Naive thymus-derived CD4-positive, alpha-beta T cell (primary cell): ENCODE measurements around the gene TCF7L2. TPM values are rescaled to one million over a fixed set of nuclear protein-coding genes. Genes with fewer than 3 reads are reported as not detected.

Experiments
- ATAC-seq: fragments of 150-1000 bp; cut with Tn5 transposase; 2 replicates; pipeline ENCODE4 v1.10.0; 2021; ENCODE audit warnings: mild to moderate bottlenecking, moderate library complexity
- CTCF ChIA-PET: fragments of 350-600 bp; sonication (Branson Sonifier 250); formaldehyde crosslinking; loops from one replicate; lab custom pipeline; 2021; ENCODE audit warnings: antibody characterized with exemption; lab: Charles Lee
- POLR2A ChIA-PET: fragments of 350-600 bp; sonication (Branson Sonifier 250); formaldehyde crosslinking; loops from one replicate; lab custom pipeline; 2021; ENCODE audit warnings: antibody characterized with exemption, inconsistent platforms; lab: Charles Lee
- DNase-seq, 9 donors: peaks; one replicate each; pipeline versions ENCODE4 v3.0.0 to v3.0.0-alpha.2; 2020 to 2022; ENCODE audit warnings: mixed read lengths in 1 of 9
- H3K27ac ChIP-seq: one replicate; pipeline ENCODE4 v1.7.0; 2013; ENCODE audit warnings: mild to moderate bottlenecking, low read depth, low read length, moderate library complexity
- H3K27me3 ChIP-seq, 2 donors: one replicate each; pipeline ENCODE4 v1.7.0; 2013; ENCODE audit warnings: low read length in 2 of 2, mild to moderate bottlenecking in 2 of 2, moderate library complexity in 2 of 2; ENCODE audit not compliant: control insufficient read depth in 2 of 2, insufficient read depth in 2 of 2
- H3K36me3 ChIP-seq, 3 experiments: 1 replicate in 2 of 3; 2 replicates in 1 of 3; pipeline ENCODE4 v1.7.0; 2013; ENCODE audit warnings: low read length in 3 of 3, mild to moderate bottlenecking in 3 of 3, moderate library complexity in 1 of 3; ENCODE audit not compliant: insufficient read depth in 3 of 3, control insufficient read depth in 2 of 3
- H3K4me1 ChIP-seq, 2 donors: one replicate each; pipeline ENCODE4 v1.7.0; 2013; ENCODE audit warnings: low read length in 2 of 2, mild to moderate bottlenecking in 2 of 2, moderate library complexity in 1 of 2; ENCODE audit not compliant: control insufficient read depth in 2 of 2, insufficient read depth in 2 of 2
- H3K4me3 ChIP-seq: 2 replicates; pipeline ENCODE4 v1.7.0; 2013; ENCODE audit warnings: mild to moderate bottlenecking, low read length
- H3K9me3 ChIP-seq, 3 experiments: 1 replicate in 2 of 3; 2 replicates in 1 of 3; pipeline ENCODE4 v1.7.0; 2013; ENCODE audit warnings: low read length in 3 of 3; ENCODE audit not compliant: control insufficient read depth in 2 of 3
- H3K27ac Mint-ChIP-seq, 9 donors: one replicate each; pipeline ENCODE4 v1.8.0; 2020 to 2022; ENCODE audit warnings: mixed read lengths in 9 of 9, mild to moderate bottlenecking in 8 of 9, moderate library complexity in 5 of 9, inconsistent platforms in 2 of 9
- H3K27me3 Mint-ChIP-seq, 5 donors: one replicate each; pipeline ENCODE4 v1.8.0; 2021 to 2022; ENCODE audit warnings: mixed read lengths in 5 of 5, mild to moderate bottlenecking in 1 of 5
- H3K36me3 Mint-ChIP-seq, 5 donors: one replicate each; pipeline ENCODE4 v1.8.0; 2020 to 2022; ENCODE audit warnings: mixed read lengths in 5 of 5, mild to moderate bottlenecking in 3 of 5, inconsistent platforms in 1 of 5
- H3K4me1 Mint-ChIP-seq, 7 donors: one replicate each; pipeline ENCODE4 v1.8.0; 2020 to 2022; ENCODE audit warnings: mixed read lengths in 7 of 7, mild to moderate bottlenecking in 3 of 7, inconsistent platforms in 1 of 7
- H3K4me3 Mint-ChIP-seq, 10 donors: one replicate each; pipeline ENCODE4 v1.8.0; 2020 to 2022; ENCODE audit warnings: mild to moderate bottlenecking in 10 of 10, mixed read lengths in 10 of 10, moderate library complexity in 6 of 10, inconsistent platforms in 2 of 10
- H3K9me3 Mint-ChIP-seq, 11 donors: one replicate each; pipeline ENCODE4 v1.8.0; 2020 to 2022; ENCODE audit warnings: mixed read lengths in 11 of 11, mild to moderate bottlenecking in 4 of 11, inconsistent platforms in 1 of 11, moderate library complexity in 1 of 11
- intact Hi-C, 2 donors: fragments of 100-400 bp; cut with micrococcal nuclease; formaldehyde crosslinking; loops; one replicate each; pipeline ENCODE4 v1.15.1; 2023
- polyA plus RNA-seq, 2 donors: library from polyadenylated mRNA; unstranded; fragments of 300-500 nt; fragmentation: Illumina TruSeq; gene quantifications; one replicate each; pipeline ENCODE4 v1.2.3, GENCODE V29; 2021
- total RNA-seq, 6 experiments: library from RNA in 5 of 6; stranded (reverse) in 5 of 6; gene quantifications; 1 replicate in 5 of 6; 2 replicates in 1 of 6; pipeline ENCODE4 v1.2.3 and lab custom pipeline; 2021 to 2026

TCF7L2 gene
- total and polyA plus RNA-seq, 7 experiments from 2014 or later: 0.39 to 31.4 (median 3.1) TPM

- Mint-ChIP-seq H3K9me3 (no peaks in the 10 kb centered on the region), H3K4me1 (peaks cover 0 to 3% (median under 1%) of the 10 kb centered on the region in 7 donors), H3K27me3 (peaks cover 25 to 38% (median 27%) of the 10 kb centered on the region in 5 donors), H3K27ac (no peak overlapping the region), H3K4me3 (no peak overlapping the region), H3K36me3 (peaks cover 0 to 3% (median 0%) of the 10 kb centered on the region in 5 donors)
- Histone ChIP-seq H3K27me3 (peaks cover 0 to under 1% of the 10 kb centered on the region in 2 donors), H3K9me3 (no peaks in the 10 kb centered on the region), H3K4me3 (no peak overlapping the region), H3K27ac (no peak overlapping the region), H3K4me1 (no peaks in the 10 kb centered on the region), H3K36me3 (no peaks in the 10 kb centered on the region)
- ATAC-seq (no peak), DNase-seq (no peak)
- POLR2A ChIA-PET: no interaction called here
- CTCF ChIA-PET: no interaction called here
- intact Hi-C loops: loop anchor here in 1 of 2 donors (10.0 kb wide), 1 partner anchor 264 kb away; no protein-coding TSS in a partner anchor
Measured at GRCh38 chr10:113121153-113121552, 171.1 kb downstream of the TCF7L2 start.

- Mint-ChIP-seq H3K36me3 (peaks cover 0 to 3% (median 0%) of the 10 kb centered on the region in 5 donors), H3K9me3 (no peaks in the 10 kb centered on the region), H3K4me3 (no peak overlapping the region), H3K4me1 (peaks cover 0 to 10% (median 5%) of the 10 kb centered on the region in 7 donors), H3K27ac (no peak overlapping the region), H3K27me3 (peaks cover 35 to 50% (median 40%) of the 10 kb centered on the region in 5 donors)
- H3K4me3 ChIP-seq: no peak overlapping the region
- H3K27ac ChIP-seq: no peak overlapping the region
- no peaks in the 10 kb centered on the region for H3K9me3 ChIP-seq
- no peak for ATAC-seq
- no peak for DNase-seq
- no peaks in the 10 kb centered on the region for H3K4me1 ChIP-seq
- peaks cover 0 to 3% of the 10 kb centered on the region in 2 donors for H3K27me3 ChIP-seq
- intact Hi-C loops: loop anchor here in 1 of 2 donors (10.0 kb wide), 1 partner anchor 262 kb away; no protein-coding TSS in a partner anchor
- ChIA-PET POLR2A (no interaction called here), CTCF (no interaction called here)
- H3K36me3 ChIP-seq: no peaks in the 10 kb centered on the region
Measured at GRCh38 chr10:113122947-113123346, 172.9 kb downstream of the TCF7L2 start.

DNA sequence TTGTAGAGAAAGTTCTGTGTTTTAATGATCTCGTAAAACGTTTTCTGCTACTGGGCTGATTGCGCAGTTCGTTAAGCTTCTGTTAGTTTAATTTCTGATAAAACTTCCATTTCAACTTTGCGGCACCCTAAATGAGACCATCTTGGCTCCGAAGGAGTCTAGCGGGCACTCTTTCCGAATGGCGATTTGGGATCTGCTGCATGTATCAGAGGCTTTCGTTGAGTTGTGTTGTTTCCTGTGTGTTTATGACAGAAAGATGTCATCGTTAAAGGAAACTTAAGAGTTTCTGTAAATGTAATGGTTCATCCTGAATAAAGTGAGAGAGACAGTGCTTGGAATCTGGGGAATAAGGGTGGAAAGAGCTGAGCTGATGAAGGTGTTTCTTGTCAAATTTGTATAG is 174.7 kb downstream of the TCF7L2 start:
- no peaks in the 10 kb centered on the region for H3K4me1 ChIP-seq
- POLR2A ChIA-PET: no interaction called here
- CTCF ChIA-PET: no interaction called here
- ATAC-seq (no peak), DNase-seq (no peak)
- H3K9me3 ChIP-seq: no peaks in the 10 kb centered on the region
- Mint-ChIP-seq H3K4me1 (peaks cover 0 to 10% (median 5%) of the 10 kb centered on the region in 7 donors), H3K4me3 (no peak overlapping the region), H3K36me3 (no peaks in the 10 kb centered on the region), H3K9me3 (no peaks in the 10 kb centered on the region), H3K27ac (no peak overlapping the region), H3K27me3 (peaks cover 50 to 64% (median 52%) of the 10 kb centered on the region in 5 donors)
- H3K4me3 ChIP-seq: no peak overlapping the region
- intact Hi-C loops: loop anchor here (5.0 to 10.0 kb wide), 2 partner anchors 260 to 647 kb away; no protein-coding TSS in a partner anchor
- peaks cover 0 to 3% of the 10 kb centered on the region in 2 donors for H3K27me3 ChIP-seq
- H3K36me3 ChIP-seq: no peaks in the 10 kb centered on the region
- H3K27ac ChIP-seq: no peak overlapping the region

- H3K36me3 Mint-ChIP-seq: no peaks in the 10 kb centered on the region
- Histone ChIP-seq H3K27ac (no peak overlapping the region), H3K4me1 (no peaks in the 10 kb centered on the region), H3K9me3 (no peaks in the 10 kb centered on the region), H3K27me3 (peaks cover 0 to 3% of the 10 kb centered on the region in 2 donors), H3K36me3 (no peaks in the 10 kb centered on the region), H3K4me3 (no peak overlapping the region)
- intact Hi-C loops: loop anchor here (1.0 to 10.0 kb wide), 3 partner anchors 259 to 648 kb away; no protein-coding TSS in a partner anchor
- no peak for ATAC-seq
- H3K9me3 Mint-ChIP-seq: no peaks in the 10 kb centered on the region
- DNase-seq: no peak
- H3K27ac Mint-ChIP-seq: no peak overlapping the region
- CTCF ChIA-PET: interaction anchor here (1.2 kb wide), 1 partner anchor 403 kb away, joined by 8 read pairs; no protein-coding TSS in a partner anchor
- peaks cover 51 to 64% (median 55%) of the 10 kb centered on the region in 5 donors for H3K27me3 Mint-ChIP-seq
- H3K4me3 Mint-ChIP-seq: no peak overlapping the region
- peaks cover 0 to 10% (median 5%) of the 10 kb centered on the region in 7 donors for H3K4me1 Mint-ChIP-seq
- POLR2A ChIA-PET: no interaction called here
Measured at GRCh38 chr10:113125612-113126011, 175.6 kb downstream of the TCF7L2 start.

- ChIA-PET POLR2A (no interaction called here), CTCF (interaction anchor here (1.2 kb wide), 1 partner anchor 404 kb away, joined by 8 read pairs; no protein-coding TSS in a partner anchor)
- ATAC-seq (peak; percentile 97), DNase-seq (peak in 8 of 9 donors; percentile 11 to 56 (median 36))
- Mint-ChIP-seq H3K9me3 (no peaks in the 10 kb centered on the region), H3K4me3 (peak overlapping the region in 8 of 10 donors; percentile 24 to 69 (median 56)), H3K4me1 (peaks cover 0 to 10% (median 5%) of the 10 kb centered on the region in 7 donors), H3K27ac (no peak overlapping the region), H3K27me3 (peaks cover 55 to 65% (median 61%) of the 10 kb centered on the region in 5 donors), H3K36me3 (no peaks in the 10 kb centered on the region)
- peaks cover 0 to 3% of the 10 kb centered on the region in 2 donors for H3K27me3 ChIP-seq
- H3K36me3 ChIP-seq: no peaks in the 10 kb centered on the region
- H3K4me3 ChIP-seq: no peak overlapping the region
- no peaks in the 10 kb centered on the region for H3K9me3 ChIP-seq
- intact Hi-C loops: loop anchor here (1.0 to 10.0 kb wide), 3 partner anchors 258 to 649 kb away; no protein-coding TSS in a partner anchor
- H3K4me1 ChIP-seq: no peaks in the 10 kb centered on the region
- H3K27ac ChIP-seq: no peak overlapping the region
Measured at GRCh38 chr10:113126229-113127201, 176.5 kb downstream of the TCF7L2 start.

- ATAC-seq (no peak), DNase-seq (no peak)
- Mint-ChIP-seq H3K4me1 (peaks cover 0 to 10% (median 5%) of the 10 kb centered on the region in 7 donors), H3K36me3 (no peaks in the 10 kb centered on the region), H3K4me3 (peak overlapping the region in 3 of 10 donors; percentile 7 to 55 (median 15)), H3K27ac (no peak overlapping the region), H3K27me3 (peaks cover 55 to 69% (median 66%) of the 10 kb centered on the region in 5 donors), H3K9me3 (no peaks in the 10 kb centered on the region)
- intact Hi-C loops: loop anchor here (5.0 to 10.0 kb wide), 2 partner anchors 257 to 650 kb away; no protein-coding TSS in a partner anchor
- Histone ChIP-seq H3K36me3 (no peaks in the 10 kb centered on the region), H3K27ac (no peak overlapping the region), H3K4me3 (no peak overlapping the region), H3K4me1 (no peaks in the 10 kb centered on the region), H3K27me3 (peaks cover 0 to 3% of the 10 kb centered on the region in 2 donors), H3K9me3 (no peaks in the 10 kb centered on the region)
- POLR2A ChIA-PET: no interaction called here
- CTCF ChIA-PET: interaction anchor here (0.6 to 0.7 kb wide), 3 partner anchors 257 to 287 kb away, joined by 3 read pairs; no protein-coding TSS in a partner anchor
Measured at GRCh38 chr10:113127261-113127900, 177.3 kb downstream of the TCF7L2 start.
